ENCODE data around the gene COASY. TPM values are rescaled to one million over a fixed set of nuclear protein-coding genes. Genes with fewer than 3 reads are reported as not detected.
A peak's percentile ranks its signal among the peaks of the same experiment; 100 is the strongest.

Gene COASY
- total RNA-seq, 1 experiment from 2014 or later = 131 TPM

DNA sequence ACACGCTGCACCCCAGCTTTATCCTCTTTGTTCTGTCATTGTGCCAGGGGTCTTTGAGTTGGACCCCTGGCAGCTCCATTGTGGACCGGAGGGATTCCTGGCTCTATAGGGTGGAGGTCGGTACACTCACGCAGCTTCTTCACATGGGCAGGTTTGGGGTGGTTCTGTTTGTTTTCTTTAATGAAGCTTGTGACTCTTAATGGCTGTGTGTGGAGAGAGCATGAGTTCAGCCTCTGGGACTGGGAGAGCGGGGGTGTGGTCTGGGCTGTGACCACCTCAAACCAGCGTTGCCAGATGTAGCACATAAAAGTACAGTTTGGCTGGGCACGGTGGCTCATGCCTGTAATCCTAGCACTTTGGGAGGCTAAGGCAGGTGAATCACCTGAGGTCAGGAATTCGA, 47.1 kb upstream of the COASY start (continued):
- TF ChIP-seq, protein P1, sequence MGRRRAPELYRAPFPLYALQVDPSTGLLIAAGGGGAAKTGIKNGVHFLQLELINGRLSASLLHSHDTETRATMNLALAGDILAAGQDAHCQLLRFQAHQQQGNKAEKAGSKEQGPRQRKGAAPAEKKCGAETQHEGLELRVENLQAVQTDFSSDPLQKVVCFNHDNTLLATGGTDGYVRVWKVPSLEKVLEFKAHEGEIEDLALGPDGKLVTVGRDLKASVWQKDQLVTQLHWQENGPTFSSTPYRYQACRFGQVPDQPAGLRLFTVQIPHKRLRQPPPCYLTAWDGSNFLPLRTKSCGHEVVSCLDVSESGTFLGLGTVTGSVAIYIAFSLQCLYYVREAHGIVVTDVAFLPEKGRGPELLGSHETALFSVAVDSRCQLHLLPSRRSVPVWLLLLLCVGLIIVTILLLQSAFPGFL (CRISPR knock-in tag; IDR thresholded peaks at IDR 0.05; ENCODE audit: borderline replicate concordance) = no peak
- TF ChIP-seq RELA (CRISPR knock-in tag; IDR thresholded peaks at IDR 0.05; ENCODE audit: borderline replicate concordance) = no peak
- TF ChIP-seq, protein P2, sequence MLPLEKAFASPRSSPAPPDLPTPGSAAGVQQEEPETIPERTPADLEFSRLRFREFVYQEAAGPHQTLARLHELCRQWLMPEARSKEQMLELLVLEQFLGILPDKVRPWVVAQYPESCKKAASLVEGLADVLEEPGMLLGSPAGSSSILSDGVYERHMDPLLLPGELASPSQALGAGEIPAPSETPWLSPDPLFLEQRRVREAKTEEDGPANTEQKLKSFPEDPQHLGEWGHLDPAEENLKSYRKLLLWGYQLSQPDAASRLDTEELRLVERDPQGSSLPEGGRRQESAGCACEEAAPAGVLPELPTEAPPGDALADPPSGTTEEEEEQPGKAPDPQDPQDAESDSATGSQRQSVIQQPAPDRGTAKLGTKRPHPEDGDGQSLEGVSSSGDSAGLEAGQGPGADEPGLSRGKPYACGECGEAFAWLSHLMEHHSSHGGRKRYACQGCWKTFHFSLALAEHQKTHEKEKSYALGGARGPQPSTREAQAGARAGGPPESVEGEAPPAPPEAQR (CRISPR knock-in tag; IDR thresholded peaks at IDR 0.05) = no peak
- TF ChIP-seq ESRRA (CRISPR knock-in tag; IDR thresholded peaks at IDR 0.05; ENCODE audit: borderline replicate concordance) = no peak
- TF ChIP-seq KAT7 (CRISPR knock-in tag; IDR thresholded peaks at IDR 0.05; ENCODE audit: borderline replicate concordance) = no peak
- no peak for TF ChIP-seq NFYB (CRISPR knock-in tag; conservative IDR thresholded peaks at IDR 0.05; ENCODE audit: low read depth)
- no peak for TF ChIP-seq IRF2 (CRISPR knock-in tag; IDR thresholded peaks at IDR 0.05; ENCODE audit: borderline replicate concordance, low read depth)
- TF ChIP-seq, protein P3, sequence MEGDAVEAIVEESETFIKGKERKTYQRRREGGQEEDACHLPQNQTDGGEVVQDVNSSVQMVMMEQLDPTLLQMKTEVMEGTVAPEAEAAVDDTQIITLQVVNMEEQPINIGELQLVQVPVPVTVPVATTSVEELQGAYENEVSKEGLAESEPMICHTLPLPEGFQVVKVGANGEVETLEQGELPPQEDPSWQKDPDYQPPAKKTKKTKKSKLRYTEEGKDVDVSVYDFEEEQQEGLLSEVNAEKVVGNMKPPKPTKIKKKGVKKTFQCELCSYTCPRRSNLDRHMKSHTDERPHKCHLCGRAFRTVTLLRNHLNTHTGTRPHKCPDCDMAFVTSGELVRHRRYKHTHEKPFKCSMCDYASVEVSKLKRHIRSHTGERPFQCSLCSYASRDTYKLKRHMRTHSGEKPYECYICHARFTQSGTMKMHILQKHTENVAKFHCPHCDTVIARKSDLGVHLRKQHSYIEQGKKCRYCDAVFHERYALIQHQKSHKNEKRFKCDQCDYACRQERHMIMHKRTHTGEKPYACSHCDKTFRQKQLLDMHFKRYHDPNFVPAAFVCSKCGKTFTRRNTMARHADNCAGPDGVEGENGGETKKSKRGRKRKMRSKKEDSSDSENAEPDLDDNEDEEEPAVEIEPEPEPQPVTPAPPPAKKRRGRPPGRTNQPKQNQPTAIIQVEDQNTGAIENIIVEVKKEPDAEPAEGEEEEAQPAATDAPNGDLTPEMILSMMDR (IDR thresholded peaks at IDR 0.05) = no peak

DNA sequence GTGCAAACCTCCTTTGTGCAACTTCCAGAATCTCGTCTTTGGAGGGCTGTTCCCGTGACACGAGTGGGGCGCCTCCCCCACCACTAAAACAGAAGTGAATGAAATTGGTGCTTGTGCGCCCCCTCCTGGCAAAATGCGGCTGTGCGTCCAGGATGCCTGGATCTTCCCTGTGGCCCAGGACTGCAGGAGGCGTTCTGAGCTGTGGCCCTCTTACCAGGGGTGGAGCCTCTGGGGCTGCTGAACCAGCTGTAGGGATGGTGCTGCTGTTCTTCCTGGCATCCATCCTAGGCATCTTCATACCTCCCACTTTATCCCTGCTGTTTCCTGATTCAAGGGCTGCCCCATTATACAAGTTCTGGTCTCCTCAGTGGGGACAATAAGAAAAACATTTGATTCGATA, 44.4 kb upstream of the COASY start:
- ATAC-seq (peak; percentile 83), DNase-seq (ENCODE audit: low spot score) (peak; percentile 91)
- Mint-ChIP-seq H3K4me1 (peaks cover 19% of the 10 kb centered on the region), H3K36me3 (peaks cover 7% of the 10 kb centered on the region), H3K27me3 (ENCODE audit: low read depth) (peaks cover 4% of the 10 kb centered on the region), H3K4me3 (no peak overlapping the region), H3K9me3 (no peaks in the 10 kb centered on the region), H3K27ac (no peak overlapping the region)
- TF ChIP-seq, protein P3 (IDR thresholded peaks at IDR 0.05) = peak; percentile 88
- TF ChIP-seq ETV6 (CRISPR knock-in tag; IDR thresholded peaks at IDR 0.05) = no peak
- TF ChIP-seq, protein P4, sequence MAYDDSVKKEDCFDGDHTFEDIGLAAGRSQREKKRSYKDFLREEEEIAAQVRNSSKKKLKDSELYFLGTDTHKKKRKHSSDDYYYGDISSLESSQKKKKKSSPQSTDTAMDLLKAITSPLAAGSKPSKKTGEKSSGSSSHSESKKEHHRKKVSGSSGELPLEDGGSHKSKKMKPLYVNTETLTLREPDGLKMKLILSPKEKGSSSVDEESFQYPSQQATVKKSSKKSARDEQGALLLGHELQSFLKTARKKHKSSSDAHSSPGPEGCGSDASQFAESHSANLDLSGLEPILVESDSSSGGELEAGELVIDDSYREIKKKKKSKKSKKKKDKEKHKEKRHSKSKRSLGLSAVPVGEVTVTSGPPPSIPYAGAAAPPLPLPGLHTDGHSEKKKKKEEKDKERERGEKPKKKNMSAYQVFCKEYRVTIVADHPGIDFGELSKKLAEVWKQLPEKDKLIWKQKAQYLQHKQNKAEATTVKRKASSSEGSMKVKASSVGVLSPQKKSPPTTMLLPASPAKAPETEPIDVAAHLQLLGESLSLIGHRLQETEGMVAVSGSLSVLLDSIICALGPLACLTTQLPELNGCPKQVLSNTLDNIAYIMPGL (CRISPR knock-in tag; IDR thresholded peaks at IDR 0.05) = 0 out of 2 replicates have a peak, but pooled peaks have one; percentile 21
- CTCF ChIA-PET = interaction anchor here (0.5 to 4.1 kb wide), 85 partner anchors 10 to 623 kb away, joined by 3 to 72 read pairs (median 4); partner anchors contain the start of genes BECN1, CAVIN1, GHDC and HSPB9
- POLR2A ChIA-PET = interaction anchor here (1.4 kb wide), 1 partner anchor 10 kb away, joined by 3 read pairs; no protein-coding TSS in a partner anchor

DNA sequence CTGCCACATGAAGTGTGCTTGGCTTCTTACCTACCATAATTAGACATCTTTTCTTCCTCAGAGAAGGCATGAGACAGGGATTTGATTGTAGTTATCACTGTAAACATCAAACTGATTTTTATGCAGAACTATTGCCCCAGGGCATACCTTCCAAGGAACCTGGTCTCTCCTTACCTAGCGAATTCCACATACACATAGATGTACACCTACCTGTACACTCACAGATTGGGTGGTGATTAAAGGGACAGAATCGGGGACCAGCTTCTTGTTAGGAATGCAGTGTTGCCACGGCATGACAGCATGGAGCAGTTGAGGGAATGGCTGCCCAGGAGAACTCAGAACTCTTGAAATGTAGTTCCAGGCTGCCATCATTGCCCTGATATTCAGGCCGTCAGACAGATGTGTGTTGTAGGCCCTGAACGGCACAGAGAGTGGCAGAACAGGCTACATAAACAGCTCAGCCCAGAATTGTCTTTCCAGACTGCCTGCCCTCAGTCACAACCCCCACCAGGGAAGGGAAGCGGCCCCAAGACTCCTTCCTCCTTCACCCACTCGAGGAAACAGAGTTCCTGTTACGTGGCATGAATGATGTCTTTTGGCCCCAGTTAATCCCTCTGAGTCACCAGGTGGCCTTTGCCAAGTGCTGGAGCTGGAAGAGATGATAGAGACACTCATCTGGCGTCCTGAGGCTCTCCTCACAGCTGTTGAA, 43.7 kb upstream of the COASY start:
- ChIA-PET POLR2A (interaction anchor here (1.4 kb wide), 1 partner anchor 9 kb away, joined by 3 read pairs; no protein-coding TSS in a partner anchor), CTCF (interaction anchor here (0.5 to 4.1 kb wide), 85 partner anchors 9 to 624 kb away, joined by 3 to 72 read pairs (median 4); partner anchors contain the start of genes BECN1, CAVIN1, GHDC and HSPB9)
- ATAC-seq = no peak
- H3K4me3 Mint-ChIP-seq = no peak overlapping the region
- peaks cover 9% of the 10 kb centered on the region for H3K36me3 Mint-ChIP-seq
- DNase-seq (ENCODE audit: low spot score) = no peak
- H3K9me3 Mint-ChIP-seq = no peaks in the 10 kb centered on the region
- H3K4me1 Mint-ChIP-seq = peaks cover 19% of the 10 kb centered on the region
- H3K27me3 Mint-ChIP-seq (ENCODE audit: low read depth) = peaks cover 4% of the 10 kb centered on the region
- no peak overlapping the region for H3K27ac Mint-ChIP-seq
- TF ChIP-seq, protein P5, sequence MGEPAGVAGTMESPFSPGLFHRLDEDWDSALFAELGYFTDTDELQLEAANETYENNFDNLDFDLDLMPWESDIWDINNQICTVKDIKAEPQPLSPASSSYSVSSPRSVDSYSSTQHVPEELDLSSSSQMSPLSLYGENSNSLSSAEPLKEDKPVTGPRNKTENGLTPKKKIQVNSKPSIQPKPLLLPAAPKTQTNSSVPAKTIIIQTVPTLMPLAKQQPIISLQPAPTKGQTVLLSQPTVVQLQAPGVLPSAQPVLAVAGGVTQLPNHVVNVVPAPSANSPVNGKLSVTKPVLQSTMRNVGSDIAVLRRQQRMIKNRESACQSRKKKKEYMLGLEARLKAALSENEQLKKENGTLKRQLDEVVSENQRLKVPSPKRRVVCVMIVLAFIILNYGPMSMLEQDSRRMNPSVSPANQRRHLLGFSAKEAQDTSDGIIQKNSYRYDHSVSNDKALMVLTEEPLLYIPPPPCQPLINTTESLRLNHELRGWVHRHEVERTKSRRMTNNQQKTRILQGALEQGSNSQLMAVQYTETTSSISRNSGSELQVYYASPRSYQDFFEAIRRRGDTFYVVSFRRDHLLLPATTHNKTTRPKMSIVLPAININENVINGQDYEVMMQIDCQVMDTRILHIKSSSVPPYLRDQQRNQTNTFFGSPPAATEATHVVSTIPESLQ (CRISPR knock-in tag; IDR thresholded peaks at IDR 0.05) = no peak
- TF ChIP-seq TP53 (CRISPR knock-in tag; IDR thresholded peaks at IDR 0.05) = no peak
- TF ChIP-seq CREB1 (CRISPR knock-in tag; IDR thresholded peaks at IDR 0.05) = no peak
- no peak for TF ChIP-seq ETV6 (CRISPR knock-in tag; IDR thresholded peaks at IDR 0.05)
- no peak for TF ChIP-seq MYBL2 (CRISPR knock-in tag; IDR thresholded peaks at IDR 0.05)
- TF ChIP-seq ZNF396 (CRISPR knock-in tag; IDR thresholded peaks at IDR 0.05; ENCODE audit: borderline replicate concordance) = no peak
- no peak for TF ChIP-seq ZNF423 (CRISPR knock-in tag; IDR thresholded peaks at IDR 0.05)
- TF ChIP-seq, protein P6, sequence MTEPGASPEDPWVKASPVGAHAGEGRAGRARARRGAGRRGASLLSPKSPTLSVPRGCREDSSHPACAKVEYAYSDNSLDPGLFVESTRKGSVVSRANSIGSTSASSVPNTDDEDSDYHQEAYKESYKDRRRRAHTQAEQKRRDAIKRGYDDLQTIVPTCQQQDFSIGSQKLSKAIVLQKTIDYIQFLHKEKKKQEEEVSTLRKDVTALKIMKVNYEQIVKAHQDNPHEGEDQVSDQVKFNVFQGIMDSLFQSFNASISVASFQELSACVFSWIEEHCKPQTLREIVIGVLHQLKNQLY (CRISPR knock-in tag; IDR thresholded peaks at IDR 0.05) = no peak
- no peak for TF ChIP-seq FOXP1 (CRISPR knock-in tag; IDR thresholded peaks at IDR 0.05; ENCODE audit: borderline replicate concordance)

Measured in WTC11 (cell line).